ENCODE measurements around the gene KRT3.

KRT3 gene

GRCh38 chr12:52771088-52771487 lies 24.8 kb downstream of the KRT3 start:
- Histone ChIP-seq H3K27me3 (peaks cover 9% of the 10 kb centered on the region; the same call in 1 of the 2 replicates), H3K9me3 (no peaks in the 10 kb centered on the region), H3K36me3 (no peaks in the 10 kb centered on the region), H3K4me3 (ENCODE audit: low read depth, low read length) (no peak overlapping the region), H3K4me1 (no peaks in the 10 kb centered on the region)
- DNase-seq, result no peak
- no peak for TF ChIP-seq CTCF (IDR thresholded peaks at IDR 0.05; ENCODE audit: low read depth, low read length)

- no peak for TF ChIP-seq CTCF (IDR thresholded peaks at IDR 0.05; ENCODE audit: low read depth, low read length)
- Histone ChIP-seq H3K4me3 (ENCODE audit: low read depth, low read length) (no peak overlapping the region), H3K27me3 (peaks cover 7% of the 10 kb centered on the region; the same call in 1 of the 2 replicates), H3K4me1 (no peaks in the 10 kb centered on the region), H3K36me3 (no peaks in the 10 kb centered on the region), H3K9me3 (no peaks in the 10 kb centered on the region)
- DNase-seq, result no peak
Measured at GRCh38 chr12:52769946-52770345, 26.0 kb downstream of the KRT3 start.

DNA sequence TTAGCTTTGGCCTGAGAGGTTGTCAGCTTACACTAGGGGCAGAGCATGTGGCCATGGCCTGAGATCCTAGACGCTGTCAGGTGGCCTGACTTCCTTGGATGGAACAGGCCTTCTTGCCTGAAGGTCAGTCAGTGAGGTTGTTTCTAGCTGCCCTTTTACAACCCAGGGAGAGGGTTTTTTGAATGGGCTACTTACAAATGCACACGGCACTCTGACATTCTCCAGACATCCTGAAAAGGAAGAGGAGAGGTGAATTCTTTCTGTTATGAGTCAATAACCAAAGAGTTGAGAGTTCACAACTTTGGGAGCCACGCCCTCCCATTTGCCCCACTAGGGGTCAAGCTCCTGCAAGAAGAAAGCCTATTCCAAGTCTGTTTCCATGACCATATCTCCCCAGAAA lies 26.6 kb downstream of the KRT3 start:
- no peak overlapping the region for H3K4me3 ChIP-seq (ENCODE audit: low read depth, low read length)
- H3K36me3 ChIP-seq, result no peaks in the 10 kb centered on the region
- no peak for TF ChIP-seq CTCF (IDR thresholded peaks at IDR 0.05; ENCODE audit: low read depth, low read length)
- DNase-seq, result no peak
- peaks cover 2% of the 10 kb centered on the region; the same call in 1 of the 2 replicates for H3K27me3 ChIP-seq
- H3K9me3 ChIP-seq, result no peaks in the 10 kb centered on the region
- H3K4me1 ChIP-seq, result no peaks in the 10 kb centered on the region

GRCh38 chr12:52768479-52769200 lies 27.3 kb downstream of the KRT3 start:
- no peak for DNase-seq
- no peak for TF ChIP-seq CTCF (IDR thresholded peaks at IDR 0.05; ENCODE audit: low read depth, low read length)

GRCh38 chr12:52767427-52767826 lies 28.5 kb downstream of the KRT3 start:
- no peak overlapping the region for H3K4me3 ChIP-seq (ENCODE audit: low read depth, low read length)
- no peak for DNase-seq
- no peaks in the 10 kb centered on the region for H3K27me3 ChIP-seq
- no peaks in the 10 kb centered on the region for H3K9me3 ChIP-seq
- TF ChIP-seq CTCF (IDR thresholded peaks at IDR 0.05; ENCODE audit: low read depth, low read length), result no peak
- no peaks in the 10 kb centered on the region for H3K4me1 ChIP-seq
- H3K36me3 ChIP-seq, result no peaks in the 10 kb centered on the region

More at GRCh38 chr12:52768479-52769200, 27.3 kb downstream of the KRT3 start:
- H3K27me3 ChIP-seq, result no peaks in the 10 kb centered on the region
- H3K36me3 ChIP-seq, result no peaks in the 10 kb centered on the region
- no peak overlapping the region for H3K4me3 ChIP-seq (ENCODE audit: low read depth, low read length)
- H3K9me3 ChIP-seq, result no peaks in the 10 kb centered on the region
- no peaks in the 10 kb centered on the region for H3K4me1 ChIP-seq

DNA sequence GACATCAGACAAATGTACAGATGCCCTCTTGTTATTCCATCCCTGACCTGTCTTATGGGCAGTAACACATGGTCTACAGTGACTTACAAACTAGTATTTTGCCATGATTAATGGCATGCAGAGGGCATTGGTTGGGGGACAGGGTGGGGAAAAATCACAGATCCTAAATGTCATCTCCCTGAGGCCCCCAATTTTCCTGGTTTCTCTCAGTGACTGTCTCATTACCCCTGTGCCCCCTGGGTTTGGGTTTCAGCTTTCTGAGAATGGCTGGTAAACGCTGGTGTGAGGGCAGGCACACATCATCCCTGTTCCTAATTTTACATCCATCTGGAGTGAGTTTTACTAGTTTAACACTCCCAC lies 28.9 kb downstream of the KRT3 start:
- no peak for DNase-seq
- Histone ChIP-seq H3K9me3 (no peaks in the 10 kb centered on the region), H3K36me3 (no peaks in the 10 kb centered on the region), H3K27me3 (no peaks in the 10 kb centered on the region), H3K4me1 (no peaks in the 10 kb centered on the region), H3K4me3 (ENCODE audit: low read depth, low read length) (no peak overlapping the region)
- TF ChIP-seq CTCF (IDR thresholded peaks at IDR 0.05; ENCODE audit: low read depth, low read length), result no peak
